ENCODE measurements around the gene KCND2. TPM values are rescaled to one million over a fixed set of nuclear protein-coding genes. Genes with fewer than 3 reads are reported as not detected.

Gene KCND2
- total and polyA plus RNA-seq, 2 experiments from 2014 or later: 0.45 to 2.2 TPM

- Histone ChIP-seq H3K4me3 (no peak overlapping the region), H3K27ac (no peak overlapping the region), H3K9me3 (ENCODE audit: low read depth) (no peaks in the 10 kb centered on the region), H3K4me1 (ENCODE audit: low read depth) (no peaks in the 10 kb centered on the region), H3K36me3 (no peaks in the 10 kb centered on the region), H3K27me3 (no peaks in the 10 kb centered on the region)
- no peak for DNase-seq (ENCODE audit: low read depth in 1 of 2, low spot score in 1 of 2)
- TF ChIP-seq CTCF (IDR thresholded peaks at IDR 0.05; ENCODE audit: low read depth, low read length): no peak
Measured at GRCh38 chr7:120742372-120742771, 469.4 kb downstream of the KCND2 start.

- H3K36me3 ChIP-seq: no peaks in the 10 kb centered on the region
- no peak overlapping the region for H3K27ac ChIP-seq
- no peak for TF ChIP-seq CTCF (IDR thresholded peaks at IDR 0.05; ENCODE audit: low read depth, low read length)
- H3K4me3 ChIP-seq: no peak overlapping the region
- DNase-seq (ENCODE audit: low read depth in 1 of 2, low spot score in 1 of 2): no peak
- H3K4me1 ChIP-seq (ENCODE audit: low read depth): no peaks in the 10 kb centered on the region
- no peaks in the 10 kb centered on the region for H3K27me3 ChIP-seq
- no peaks in the 10 kb centered on the region for H3K9me3 ChIP-seq (ENCODE audit: low read depth)
Measured at GRCh38 chr7:120743128-120743527, 470.2 kb downstream of the KCND2 start.

- Histone ChIP-seq H3K4me3 (no peak overlapping the region), H3K27me3 (no peaks in the 10 kb centered on the region), H3K36me3 (no peaks in the 10 kb centered on the region), H3K9me3 (ENCODE audit: low read depth) (no peaks in the 10 kb centered on the region), H3K27ac (no peak overlapping the region), H3K4me1 (ENCODE audit: low read depth) (no peaks in the 10 kb centered on the region)
- no peak for DNase-seq (ENCODE audit: low read depth in 1 of 2, low spot score in 1 of 2)
- TF ChIP-seq CTCF (IDR thresholded peaks at IDR 0.05; ENCODE audit: low read depth, low read length): no peak
Measured at GRCh38 chr7:120760050-120760449, 487.1 kb downstream of the KCND2 start.

- Histone ChIP-seq H3K27me3 (no peaks in the 10 kb centered on the region), H3K4me1 (ENCODE audit: low read depth) (no peaks in the 10 kb centered on the region), H3K36me3 (no peaks in the 10 kb centered on the region), H3K4me3 (no peak overlapping the region), H3K9me3 (ENCODE audit: low read depth) (no peaks in the 10 kb centered on the region), H3K27ac (no peak overlapping the region)
- no peak for DNase-seq (ENCODE audit: low read depth in 1 of 2, low spot score in 1 of 2)
- TF ChIP-seq CTCF (IDR thresholded peaks at IDR 0.05; ENCODE audit: low read depth, low read length): no peak
Measured at GRCh38 chr7:120760851-120761250, 487.9 kb downstream of the KCND2 start.

GRCh38 chr7:120770206-120770605 lies 497.2 kb downstream of the KCND2 start:
- TF ChIP-seq CTCF (IDR thresholded peaks at IDR 0.05; ENCODE audit: low read depth, low read length): no peak
- no peaks in the 10 kb centered on the region for H3K4me1 ChIP-seq (ENCODE audit: low read depth)
- no peaks in the 10 kb centered on the region for H3K9me3 ChIP-seq (ENCODE audit: low read depth)
- no peak overlapping the region for H3K4me3 ChIP-seq
- DNase-seq (ENCODE audit: low read depth in 1 of 2, low spot score in 1 of 2): no peak
- H3K36me3 ChIP-seq: no peaks in the 10 kb centered on the region
- H3K27me3 ChIP-seq: no peaks in the 10 kb centered on the region
- no peak overlapping the region for H3K27ac ChIP-seq

GRCh38 chr7:120774481-120774880 lies 501.5 kb downstream of the KCND2 start:
- no peaks in the 10 kb centered on the region for H3K4me1 ChIP-seq (ENCODE audit: low read depth)
- H3K27ac ChIP-seq: no peak overlapping the region
- TF ChIP-seq CTCF (IDR thresholded peaks at IDR 0.05; ENCODE audit: low read depth, low read length): no peak
- DNase-seq (ENCODE audit: low read depth in 1 of 2, low spot score in 1 of 2): no peak
- H3K9me3 ChIP-seq (ENCODE audit: low read depth): no peaks in the 10 kb centered on the region
- H3K27me3 ChIP-seq: no peaks in the 10 kb centered on the region
- H3K36me3 ChIP-seq: no peaks in the 10 kb centered on the region
- no peak overlapping the region for H3K4me3 ChIP-seq
